Mesothelial cell of epicardium (in vitro differentiated cells): Measurements from ENCODE around the gene ANGPT4. TPM values are rescaled to one million over a fixed set of nuclear protein-coding genes. Genes with fewer than 3 reads are reported as not detected.

ENCODE experiments used
- DNase-seq, 2 experiments: peaks; one replicate each; pipeline ENCODE4 v3.0.0; 2021; ENCODE audit warnings: low spot score in 2 of 2; ENCODE audit not compliant: unreplicated experiment in 2 of 2
- H3K27ac Mint-ChIP-seq: 2 replicates; pipeline ENCODE4 v1.8.0; 2021; ENCODE audit warnings: mixed read lengths
- H3K27me3 Mint-ChIP-seq: 2 replicates; pipeline ENCODE4 v1.8.0; 2021; ENCODE audit warnings: low read depth, mixed read lengths
- H3K36me3 Mint-ChIP-seq: 2 replicates; pipeline ENCODE4 v1.8.0; 2021; ENCODE audit warnings: mixed read lengths
- H3K4me1 Mint-ChIP-seq: 2 replicates; pipeline ENCODE4 v1.8.0; 2021; ENCODE audit warnings: mixed read lengths
- H3K4me3 Mint-ChIP-seq: 2 replicates; pipeline ENCODE4 v1.8.0; 2021; ENCODE audit warnings: mild to moderate bottlenecking, moderate library complexity, mixed read lengths
- H3K9me3 Mint-ChIP-seq: 2 replicates; pipeline ENCODE4 v1.8.0; 2021; ENCODE audit warnings: mixed read lengths
- CTCF ChIP-seq: fragments of 200-600 bp; sonication (generic); IDR thresholded peaks from one replicate; pipeline ENCODE4 v1.5.0; 2021; ENCODE audit warnings: antibody characterized with exemption; ENCODE audit not compliant: unreplicated experiment
- total RNA-seq: library from RNA; stranded (reverse); gene quantifications from 3 replicates; pipeline ENCODE4 v1.2.1, GENCODE V29; 2021

ANGPT4 gene
- total RNA-seq, 1 donor from 2014 or later, result 0.31 TPM

GRCh38 chr20:910870-911770, 5.0 kb downstream of the ANGPT4 start:
- H3K4me3 Mint-ChIP-seq, result no peak overlapping the region
- H3K4me1 Mint-ChIP-seq, result peaks cover 3% of the 10 kb centered on the region
- no peak for TF ChIP-seq CTCF
- no peaks in the 10 kb centered on the region for H3K36me3 Mint-ChIP-seq
- H3K27ac Mint-ChIP-seq, result no peak overlapping the region
- H3K9me3 Mint-ChIP-seq, result no peaks in the 10 kb centered on the region
- peaks cover 23% of the 10 kb centered on the region for H3K27me3 Mint-ChIP-seq
- DNase-seq, result no peak

- H3K27ac Mint-ChIP-seq, result no peak overlapping the region
- peaks cover 22% of the 10 kb centered on the region for H3K27me3 Mint-ChIP-seq
- no peak overlapping the region for H3K4me3 Mint-ChIP-seq
- H3K4me1 Mint-ChIP-seq, result peaks cover 3% of the 10 kb centered on the region
- H3K36me3 Mint-ChIP-seq, result no peaks in the 10 kb centered on the region
- no peak for DNase-seq
- H3K9me3 Mint-ChIP-seq, result no peaks in the 10 kb centered on the region
- no peak for TF ChIP-seq CTCF
These were observed 5.8 kb downstream of the ANGPT4 start for GRCh38 chr20:910132-910869.

GRCh38 chr20:909641-910040, 6.5 kb downstream of the ANGPT4 start:
- no peak for DNase-seq
- Mint-ChIP-seq H3K9me3 (no peaks in the 10 kb centered on the region), H3K36me3 (no peaks in the 10 kb centered on the region), H3K4me1 (peaks cover 3% of the 10 kb centered on the region), H3K27me3 (peaks cover 17% of the 10 kb centered on the region), H3K4me3 (no peak overlapping the region), H3K27ac (no peak overlapping the region)
- no peak for TF ChIP-seq CTCF

GRCh38 chr20:906703-907270, 9.3 kb downstream of the ANGPT4 start:
- DNase-seq, result no peak
- Mint-ChIP-seq H3K36me3 (no peaks in the 10 kb centered on the region), H3K4me1 (peaks cover 3% of the 10 kb centered on the region), H3K9me3 (no peaks in the 10 kb centered on the region), H3K27ac (no peak overlapping the region), H3K4me3 (no peak overlapping the region), H3K27me3 (peaks cover 6% of the 10 kb centered on the region)
- TF ChIP-seq CTCF, result no peak

GRCh38 chr20:906001-906520, 10.1 kb downstream of the ANGPT4 start:
- peaks cover 3% of the 10 kb centered on the region for H3K4me1 Mint-ChIP-seq
- TF ChIP-seq CTCF, result no peak
- H3K9me3 Mint-ChIP-seq, result no peaks in the 10 kb centered on the region
- no peak overlapping the region for H3K4me3 Mint-ChIP-seq
- DNase-seq, result no peak
- no peaks in the 10 kb centered on the region for H3K27me3 Mint-ChIP-seq
- H3K27ac Mint-ChIP-seq, result no peak overlapping the region
- no peaks in the 10 kb centered on the region for H3K36me3 Mint-ChIP-seq
